ENCODE data around the gene SIGMAR1.

DNA sequence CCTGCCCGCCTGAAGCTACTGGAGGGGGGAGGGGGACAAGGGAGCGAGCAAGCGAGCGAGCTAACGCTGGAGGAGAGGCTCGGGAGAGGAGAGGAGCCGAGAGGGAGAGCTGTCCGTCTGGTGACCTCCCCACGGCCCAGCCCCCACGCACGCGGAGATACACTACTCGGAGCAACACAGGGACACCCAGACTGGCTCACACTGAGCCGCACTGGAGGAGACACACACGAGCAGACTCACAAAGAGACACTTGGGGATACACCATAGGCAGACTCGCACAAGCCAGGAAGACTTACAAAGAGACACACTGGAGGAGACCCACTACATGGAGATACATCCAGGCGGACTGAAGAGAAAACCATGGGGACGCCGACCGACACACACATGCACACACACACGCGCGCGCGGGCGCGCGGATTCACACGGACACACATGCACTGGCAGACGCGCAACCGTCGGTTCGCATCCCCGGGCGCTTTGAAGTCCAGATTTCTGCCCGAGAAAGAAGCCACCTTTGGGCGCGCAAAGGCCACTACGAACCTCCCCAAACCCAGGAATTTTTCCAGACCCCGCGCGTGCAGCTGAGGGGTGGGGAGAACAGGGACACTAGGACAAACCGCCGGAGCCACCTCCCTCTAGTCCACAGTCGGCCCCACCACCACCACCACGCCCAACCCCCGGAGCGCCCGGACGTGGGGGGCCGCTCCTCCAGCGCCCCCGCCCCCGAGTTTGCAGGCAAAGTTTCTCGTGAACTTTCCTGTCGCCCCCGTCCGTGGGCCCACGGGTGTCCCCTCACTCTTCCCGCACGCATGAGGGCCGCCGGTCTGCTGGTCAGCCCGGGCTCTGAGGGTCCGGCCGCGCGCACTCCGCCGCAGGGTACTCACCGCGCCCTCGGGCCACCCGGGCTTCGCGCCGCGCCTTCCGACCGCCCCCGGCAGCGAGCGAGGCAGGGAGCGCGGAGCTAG is 48.6 kb downstream of the SIGMAR1 start:
- TF ChIP-seq, protein P1, sequence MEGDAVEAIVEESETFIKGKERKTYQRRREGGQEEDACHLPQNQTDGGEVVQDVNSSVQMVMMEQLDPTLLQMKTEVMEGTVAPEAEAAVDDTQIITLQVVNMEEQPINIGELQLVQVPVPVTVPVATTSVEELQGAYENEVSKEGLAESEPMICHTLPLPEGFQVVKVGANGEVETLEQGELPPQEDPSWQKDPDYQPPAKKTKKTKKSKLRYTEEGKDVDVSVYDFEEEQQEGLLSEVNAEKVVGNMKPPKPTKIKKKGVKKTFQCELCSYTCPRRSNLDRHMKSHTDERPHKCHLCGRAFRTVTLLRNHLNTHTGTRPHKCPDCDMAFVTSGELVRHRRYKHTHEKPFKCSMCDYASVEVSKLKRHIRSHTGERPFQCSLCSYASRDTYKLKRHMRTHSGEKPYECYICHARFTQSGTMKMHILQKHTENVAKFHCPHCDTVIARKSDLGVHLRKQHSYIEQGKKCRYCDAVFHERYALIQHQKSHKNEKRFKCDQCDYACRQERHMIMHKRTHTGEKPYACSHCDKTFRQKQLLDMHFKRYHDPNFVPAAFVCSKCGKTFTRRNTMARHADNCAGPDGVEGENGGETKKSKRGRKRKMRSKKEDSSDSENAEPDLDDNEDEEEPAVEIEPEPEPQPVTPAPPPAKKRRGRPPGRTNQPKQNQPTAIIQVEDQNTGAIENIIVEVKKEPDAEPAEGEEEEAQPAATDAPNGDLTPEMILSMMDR (IDR thresholded peaks at IDR 0.05; ENCODE audit: poor library complexity): no peak
- TF ChIP-seq EZH2 (IDR thresholded peaks at IDR 0.05; ENCODE audit: borderline replicate concordance): no peak
- no peak for TF ChIP-seq EZH2phosphoT487 (IDR thresholded peaks at IDR 0.05; ENCODE audit: low read depth, severe bottlenecking, unreplicated experiment)
